Measurements from ENCODE around the gene TMIGD2. TPM values are rescaled to one million over a fixed set of nuclear protein-coding genes. Genes with fewer than 3 reads are reported as not detected.
"Not testable (repeated sequence)": the region's sequence is repeated elsewhere in the genome, so short reads cannot be mapped to it uniquely, and the experiment has no call there.

The TMIGD2 gene
- total RNA-seq, 1 donor from 2014 or later, result 2.7 TPM

DNA sequence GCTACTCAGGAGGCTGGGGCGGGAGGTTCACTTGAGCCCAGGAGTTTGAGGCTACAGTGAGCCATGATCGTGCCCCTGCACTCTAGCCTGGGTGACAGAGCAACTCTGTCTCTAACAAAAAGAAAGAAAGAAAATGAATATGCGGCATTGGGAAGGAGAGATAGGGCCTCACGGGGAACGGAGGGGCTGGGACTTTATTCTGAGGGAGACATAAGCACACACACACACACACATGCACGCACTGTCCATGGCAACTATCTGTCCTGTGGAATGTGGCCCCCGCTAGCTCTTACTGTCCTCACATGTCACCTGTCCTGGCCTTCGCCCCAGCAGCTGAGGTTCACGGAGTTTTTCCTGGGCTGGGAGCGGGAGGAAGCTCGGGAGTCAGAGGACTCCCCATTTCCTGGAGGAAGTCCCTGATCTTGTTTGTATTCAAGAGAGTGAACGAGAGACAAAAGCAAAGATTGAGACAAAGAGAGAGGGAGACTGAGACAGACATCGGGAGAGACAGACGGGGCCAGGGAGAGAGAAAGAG is 35.8 kb upstream of the TMIGD2 start:
- TF ChIP-seq, protein P1, sequence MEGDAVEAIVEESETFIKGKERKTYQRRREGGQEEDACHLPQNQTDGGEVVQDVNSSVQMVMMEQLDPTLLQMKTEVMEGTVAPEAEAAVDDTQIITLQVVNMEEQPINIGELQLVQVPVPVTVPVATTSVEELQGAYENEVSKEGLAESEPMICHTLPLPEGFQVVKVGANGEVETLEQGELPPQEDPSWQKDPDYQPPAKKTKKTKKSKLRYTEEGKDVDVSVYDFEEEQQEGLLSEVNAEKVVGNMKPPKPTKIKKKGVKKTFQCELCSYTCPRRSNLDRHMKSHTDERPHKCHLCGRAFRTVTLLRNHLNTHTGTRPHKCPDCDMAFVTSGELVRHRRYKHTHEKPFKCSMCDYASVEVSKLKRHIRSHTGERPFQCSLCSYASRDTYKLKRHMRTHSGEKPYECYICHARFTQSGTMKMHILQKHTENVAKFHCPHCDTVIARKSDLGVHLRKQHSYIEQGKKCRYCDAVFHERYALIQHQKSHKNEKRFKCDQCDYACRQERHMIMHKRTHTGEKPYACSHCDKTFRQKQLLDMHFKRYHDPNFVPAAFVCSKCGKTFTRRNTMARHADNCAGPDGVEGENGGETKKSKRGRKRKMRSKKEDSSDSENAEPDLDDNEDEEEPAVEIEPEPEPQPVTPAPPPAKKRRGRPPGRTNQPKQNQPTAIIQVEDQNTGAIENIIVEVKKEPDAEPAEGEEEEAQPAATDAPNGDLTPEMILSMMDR (IDR thresholded peaks at IDR 0.05), result no peak
- no peaks in the 10 kb centered on the region for H3K36me3 ChIP-seq
- intact Hi-C loops (cut with DNase I), result no loop called here
- H3K9me3 ChIP-seq, result no peaks in the 10 kb centered on the region
- no peaks in the 10 kb centered on the region for H3K27me3 ChIP-seq
- peak overlapping the region; percentile 54 for H3K4me3 ChIP-seq
- peaks cover 5% of the 10 kb centered on the region for H3K4me1 ChIP-seq
- peak overlapping the region; percentile 75 for H3K27ac ChIP-seq
- DNase-seq (no peak), ATAC-seq (no peak)

DNA sequence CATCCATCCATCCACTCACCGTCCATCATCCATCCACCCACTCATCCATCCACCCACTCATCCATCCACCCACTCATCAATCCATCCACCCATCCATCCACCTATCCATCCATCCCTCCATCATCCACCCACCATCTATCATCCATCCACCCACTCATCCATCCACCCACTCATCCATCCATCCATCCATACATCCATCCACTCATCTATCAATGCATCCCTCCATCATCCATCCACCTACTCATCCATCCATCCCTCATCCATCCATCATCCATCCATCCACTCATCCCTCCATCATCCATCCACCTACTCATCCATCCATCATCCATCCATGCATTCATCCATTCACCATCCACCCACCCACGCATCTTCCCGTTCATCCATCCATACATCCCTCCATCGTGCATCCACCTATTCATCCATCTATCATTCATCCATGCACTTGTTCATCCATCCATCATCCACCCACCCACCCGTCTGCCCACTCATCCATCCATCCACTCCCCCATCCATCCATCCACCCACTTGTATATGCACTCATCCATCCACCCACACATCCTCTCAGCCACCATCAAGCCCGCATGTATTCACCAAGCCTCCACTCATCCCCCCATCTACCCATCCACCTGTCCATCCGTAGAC is 32.9 kb upstream of the TMIGD2 start:
- H3K9me3 ChIP-seq, result no peaks in the 10 kb centered on the region
- intact Hi-C loops (cut with DNase I), result no loop called here
- no peaks in the 10 kb centered on the region for H3K4me1 ChIP-seq
- H3K4me3 ChIP-seq, result no peak overlapping the region
- H3K36me3 ChIP-seq, result no peaks in the 10 kb centered on the region
- TF ChIP-seq, protein P1 (IDR thresholded peaks at IDR 0.05), result no peak
- ATAC-seq (no peak), DNase-seq (no peak)
- no peaks in the 10 kb centered on the region for H3K27me3 ChIP-seq
- no peak overlapping the region for H3K27ac ChIP-seq

DNA sequence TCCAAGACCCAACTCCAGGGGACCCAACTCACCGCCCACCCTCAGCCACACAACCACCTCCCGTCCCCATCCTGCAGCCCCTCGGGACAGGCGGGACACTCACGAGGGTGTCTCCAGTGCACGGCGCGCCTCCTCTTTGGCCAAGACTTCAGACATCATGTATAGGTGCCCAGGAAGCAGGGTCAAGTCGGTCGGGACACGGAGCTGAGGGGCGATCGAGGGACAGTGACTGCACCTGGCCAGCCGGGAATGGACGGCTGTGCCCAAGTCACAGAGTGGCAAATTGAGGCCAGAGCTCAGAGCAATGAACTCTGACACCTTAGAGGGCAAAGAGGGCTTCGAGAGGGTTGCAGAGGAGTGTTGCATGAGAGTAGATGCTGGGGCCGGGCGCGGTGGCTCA is 27.7 kb upstream of the TMIGD2 start:
- DNase-seq (no peak), ATAC-seq (no peak)
- Histone ChIP-seq H3K4me3 (no peak overlapping the region), H3K4me1 (no peaks in the 10 kb centered on the region), H3K27ac (no peak overlapping the region), H3K9me3 (no peaks in the 10 kb centered on the region), H3K27me3 (no peaks in the 10 kb centered on the region), H3K36me3 (no peaks in the 10 kb centered on the region)
- TF ChIP-seq, protein P1 (IDR thresholded peaks at IDR 0.05), result no peak
- intact Hi-C loops (cut with DNase I), result no loop called here

DNA sequence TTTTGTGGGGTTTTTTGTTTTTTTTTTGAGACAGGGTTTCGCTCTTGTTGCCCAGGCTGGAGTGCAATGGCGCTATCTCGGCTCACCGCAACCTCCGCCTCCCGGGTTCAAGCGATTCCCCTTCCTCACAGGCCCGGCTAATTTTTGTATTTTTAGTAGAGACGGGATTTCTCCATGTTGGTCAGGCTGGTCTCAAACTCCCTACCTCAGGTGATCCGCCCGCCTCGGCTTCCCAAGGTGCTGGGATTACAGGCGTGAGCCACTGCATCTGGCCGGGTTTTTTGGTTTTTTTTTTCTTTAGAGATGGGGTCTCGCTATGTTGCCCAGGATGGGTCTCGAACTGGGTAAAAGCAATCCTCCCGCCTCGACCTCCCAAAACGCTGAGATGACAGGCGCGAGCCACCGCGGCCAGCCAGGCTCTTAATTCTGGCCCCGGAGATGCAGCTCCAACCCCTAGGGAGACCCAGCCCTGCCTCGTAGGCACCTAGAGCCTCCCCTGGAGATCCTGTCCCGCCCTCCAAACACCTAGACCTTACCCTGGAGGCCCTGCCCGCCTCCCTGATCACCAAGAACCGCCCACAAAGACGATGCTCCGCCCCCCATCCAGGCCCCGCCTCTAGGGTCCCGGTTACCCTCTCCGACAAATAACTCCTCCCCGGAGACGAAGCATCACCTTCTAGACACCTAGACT is 26.9 kb upstream of the TMIGD2 start:
- DNase-seq; H3K27ac ChIP-seq; ATAC-seq; H3K9me3 ChIP-seq; H3K4me1 ChIP-seq; H3K36me3 ChIP-seq; intact Hi-C loops (cut with DNase I); H3K27me3 ChIP-seq: not testable (repeated sequence)
- H3K4me3 ChIP-seq, result peak overlapping the region; percentile 45

DNA sequence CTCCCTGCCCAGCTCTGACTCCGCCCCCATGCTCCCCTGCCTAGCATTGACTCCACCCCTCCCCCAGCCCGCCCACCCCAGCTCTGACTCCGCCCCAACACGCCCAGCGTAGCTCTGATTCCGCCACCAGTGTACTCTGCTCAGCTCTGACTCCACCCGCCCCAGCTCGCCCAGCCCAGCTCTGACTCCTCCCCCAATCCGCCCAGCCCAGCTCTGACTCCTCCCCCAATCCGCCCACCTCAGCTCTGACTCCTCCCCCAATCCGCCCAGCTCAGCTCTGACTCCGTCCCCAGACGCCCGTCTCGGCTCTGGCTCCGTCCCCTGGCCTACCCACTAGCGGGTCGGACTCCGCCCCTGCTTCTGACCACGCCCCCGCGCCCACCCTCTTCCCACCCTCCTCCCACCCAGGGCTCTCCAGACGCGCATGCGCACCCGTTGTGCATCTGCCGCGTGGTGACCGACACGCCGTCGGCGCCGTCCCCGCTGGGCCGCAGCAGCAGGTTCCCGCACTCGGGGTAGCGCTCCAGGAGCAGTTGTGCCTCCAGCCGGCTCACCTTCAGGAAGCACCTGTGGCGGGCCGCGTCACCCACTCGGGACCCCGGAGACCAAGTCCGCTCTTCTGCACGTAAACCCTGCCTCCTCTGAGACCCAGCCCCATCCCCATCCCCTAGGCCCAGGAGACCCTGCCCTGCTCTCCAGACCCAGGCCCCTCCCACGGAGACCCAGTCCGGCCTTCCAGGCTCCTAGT is 26.2 kb upstream of the TMIGD2 start:
- DNase-seq (peak; percentile 96), ATAC-seq (peak; percentile 93)
- Histone ChIP-seq H3K4me3 (peak overlapping the region; percentile 45), H3K4me1 (no peaks in the 10 kb centered on the region), H3K36me3 (no peaks in the 10 kb centered on the region), H3K9me3 (no peaks in the 10 kb centered on the region), H3K27me3 (no peaks in the 10 kb centered on the region), H3K27ac (no peak overlapping the region)
- intact Hi-C loops (cut with DNase I), result no loop called here
- TF ChIP-seq, protein P1 (IDR thresholded peaks at IDR 0.05), result no peak

DNA sequence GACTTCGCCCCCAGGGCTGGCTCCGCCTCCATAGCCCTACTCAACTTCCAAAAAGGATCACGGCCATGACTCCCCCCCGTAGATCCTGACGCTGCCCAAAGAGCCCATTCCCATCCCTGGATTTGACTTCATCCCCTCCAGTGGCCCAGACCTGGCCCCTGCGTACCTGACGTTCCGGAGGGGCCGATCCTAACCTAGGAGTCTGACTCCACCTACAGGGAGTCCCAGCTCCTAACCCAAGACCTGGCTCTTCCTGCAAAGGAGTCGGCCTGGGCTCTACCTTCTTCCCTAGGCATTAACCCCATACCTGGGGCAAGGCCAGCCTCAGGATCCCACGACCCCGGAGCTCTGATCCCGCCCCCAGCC is 25.7 kb upstream of the TMIGD2 start:
- Histone ChIP-seq H3K27me3 (no peaks in the 10 kb centered on the region), H3K9me3 (no peaks in the 10 kb centered on the region), H3K4me1 (no peaks in the 10 kb centered on the region), H3K4me3 (peak overlapping the region; percentile 39), H3K36me3 (no peaks in the 10 kb centered on the region), H3K27ac (no peak overlapping the region)
- ATAC-seq (peak; percentile 6), DNase-seq (no peak)
- intact Hi-C loops (cut with DNase I), result no loop called here
- TF ChIP-seq, protein P1 (IDR thresholded peaks at IDR 0.05), result no peak

Measured in upper lobe of right lung (tissue), 1 donor.